GM23338 (cell line): ENCODE measurements around the gene BORCS8. TPM values are rescaled to one million over a fixed set of nuclear protein-coding genes. Genes with fewer than 3 reads are reported as not detected.

Source experiments
- polyA plus RNA-seq: library from polyadenylated mRNA; unstranded; fragments of >200 nt; fragmentation: Nextera tagmentation; extraction: Ambion mirVana; gene quantifications from 2 replicates; pipeline ENCODE4 v1.2.1, GENCODE V29; 2016
- small RNA-seq: library from RNA; depleted of rRNA; stranded (forward); fragments of <200 nt; gene quantifications from one replicate; pipeline ENCODE3, GENCODE V24; 2014; ENCODE audit warnings: low replicate concordance
- total RNA-seq: library from RNA; depleted of rRNA; stranded (reverse); fragments of >200 nt; shearing (Covaris generic); gene quantifications from 2 replicates; pipeline ENCODE4 v1.2.3, GENCODE V29; 2014; rRNA removed

The BORCS8 gene
- total and polyA plus RNA-seq, 2 experiments from 2014 or later = 15.1 to 18.8 TPM

Small RNA genes within 50 kb of the gene (small RNA-seq; reads per million reads assigned to genes)
- not detected for gene RNU6-1028P

Other genes with a start within 250 kb of the BORCS8 start
- 86.5 and 102 TPM in 2 replicates for gene SUGP2, start 158.6 kb downstream of the BORCS8 start, total RNA-seq
- gene SUGP2, start 158.6 kb downstream of the BORCS8 start, polyA plus RNA-seq = 99.3 and 109 TPM in 2 replicates
- 95.1 and 112 TPM in 2 replicates for gene ARMC6, start 158.5 kb downstream of the BORCS8 start, total RNA-seq
- gene ARMC6, start 158.5 kb downstream of the BORCS8 start, polyA plus RNA-seq = 40.9 and 45.0 TPM in 2 replicates
- gene SLC25A42, start 128.2 kb downstream of the BORCS8 start, total RNA-seq = 5.7 and 7.3 TPM in 2 replicates
- 7.3 and 7.6 TPM in 2 replicates for gene SLC25A42, start 128.2 kb downstream of the BORCS8 start, polyA plus RNA-seq
- gene TMEM161A, start 53.7 kb downstream of the BORCS8 start, total RNA-seq = 59.3 and 59.5 TPM in 2 replicates
- 38.0 and 38.9 TPM in 2 replicates for gene TMEM161A, start 53.7 kb downstream of the BORCS8 start, polyA plus RNA-seq
- gene MEF2B, start 21.9 kb downstream of the BORCS8 start, total RNA-seq = 3.0 and 8.3 TPM in 2 replicates
- gene MEF2B, start 21.9 kb downstream of the BORCS8 start, polyA plus RNA-seq = 7.4 and 8.1 TPM in 2 replicates
- gene RFXANK, start 106 bp upstream of the BORCS8 start, total RNA-seq = 54.3 and 58.1 TPM in 2 replicates
- gene RFXANK, start 106 bp upstream of the BORCS8 start, polyA plus RNA-seq = 124 and 129 TPM in 2 replicates
- 14.4 and 14.6 TPM in 2 replicates for gene NR2C2AP, start 11.3 kb upstream of the BORCS8 start, total RNA-seq
- 25.7 and 27.6 TPM in 2 replicates for gene NR2C2AP, start 11.3 kb upstream of the BORCS8 start, polyA plus RNA-seq
- 8.0 and 9.4 TPM in 2 replicates for gene NCAN, start 19.8 kb upstream of the BORCS8 start, total RNA-seq
- gene NCAN, start 19.8 kb upstream of the BORCS8 start, polyA plus RNA-seq = 1.8 and 2.2 TPM in 2 replicates
- 2.6 and 3.9 TPM in 2 replicates for gene TM6SF2, start 81.1 kb upstream of the BORCS8 start, total RNA-seq
- 4.2 and 4.4 TPM in 2 replicates for gene TM6SF2, start 81.1 kb upstream of the BORCS8 start, polyA plus RNA-seq
- gene SUGP1, start 128.4 kb upstream of the BORCS8 start, total RNA-seq = 31.0 and 38.6 TPM in 2 replicates
- 61.6 and 63.2 TPM in 2 replicates for gene SUGP1, start 128.4 kb upstream of the BORCS8 start, polyA plus RNA-seq
- gene MAU2, start 128.7 kb upstream of the BORCS8 start, total RNA-seq = 36.0 and 62.2 TPM in 2 replicates
- gene MAU2, start 128.7 kb upstream of the BORCS8 start, polyA plus RNA-seq = 18.9 and 20.5 TPM in 2 replicates
- gene GATAD2A, start 213.5 kb upstream of the BORCS8 start, total RNA-seq = 123 and 151 TPM in 2 replicates
- 40.0 and 49.2 TPM in 2 replicates for gene GATAD2A, start 213.5 kb upstream of the BORCS8 start, polyA plus RNA-seq